Colonic mucosa (tissue), 4 donors: ENCODE data around the gene CHMP4A. TPM values are rescaled to one million over a fixed set of nuclear protein-coding genes. Genes with fewer than 3 reads are reported as not detected.

Experiments
- DNase-seq: peaks from one replicate; pipeline ENCODE4 v3.0.0-alpha.2; 2020
- H3K27ac ChIP-seq: fragments of 200-600 bp; one replicate; pipeline ENCODE4 v1.8.0; 2021
- H3K27me3 ChIP-seq: fragments of 200-600 bp; one replicate; pipeline ENCODE4 v1.8.0; 2021
- H3K36me3 ChIP-seq: fragments of 200-600 bp; one replicate; pipeline ENCODE4 v1.8.0; 2021
- H3K4me1 ChIP-seq: fragments of 200-600 bp; one replicate; pipeline ENCODE4 v1.8.0; 2021; ENCODE audit warnings: mild to moderate bottlenecking
- H3K4me3 ChIP-seq: fragments of 200-600 bp; one replicate; pipeline ENCODE4 v1.8.0; 2021
- H3K9ac ChIP-seq, 2 donors: one replicate each; pipeline ENCODE4 v1.7.0; 2013; ENCODE audit warnings: control low read depth in 2 of 2, low read depth in 2 of 2, low read length in 2 of 2
- H3K9me3 ChIP-seq: fragments of 200-600 bp; one replicate; pipeline ENCODE4 v1.8.0; 2021
- CTCF ChIP-seq: fragments of 200-600 bp; IDR thresholded peaks from one replicate; pipeline ENCODE4 v1.8.0; 2022; ENCODE audit warnings: antibody characterized with exemption, mild to moderate bottlenecking
- intact Hi-C: fragments of 100-400 bp; cut with DNase I; formaldehyde crosslinking; loops from one replicate; pipeline ENCODE4 v1.14.1; 2022
- total RNA-seq, 2 donors: library from RNA; stranded (reverse); fragmentation: NEBNext Ultra II Directional in 1 of 2; extraction: Animal tissue kit (Norgen Biotek cat#: 25700) in 1 of 2; gene quantifications; one replicate each; pipeline ENCODE4 v1.2.1, GENCODE V29; 2021
- donor health status: healthy.
- donor health status: DM: no; HTN: no; CAD: no.
- donor health status: DM: no; HTN: no; CAD: no.

Gene CHMP4A
- total RNA-seq, 2 donors from 2014 or later = 47.8 to 48.0 TPM

- Histone ChIP-seq H3K36me3 (peaks cover 6% of the 10 kb centered on the region), H3K9me3 (no peaks in the 10 kb centered on the region), H3K9ac (peak overlapping the region in 1 of 2 donors; percentile 12), H3K27me3 (no peaks in the 10 kb centered on the region), H3K27ac (no peak overlapping the region), H3K4me1 (no peaks in the 10 kb centered on the region), H3K4me3 (peak overlapping the region; percentile 25)
- DNase-seq = no peak
- TF ChIP-seq CTCF = no peak
- intact Hi-C loops = no loop called here
Observed at GRCh38 chr14:24172261-24172860, 40.9 kb downstream of the CHMP4A start.

- Histone ChIP-seq H3K9me3 (no peaks in the 10 kb centered on the region), H3K4me1 (no peaks in the 10 kb centered on the region), H3K9ac (peak within 1 kb of the TSS in 1 of 2 donors; percentile 12), H3K27me3 (no peaks in the 10 kb centered on the region), H3K4me3 (peak within 1 kb of the TSS; percentile 25), H3K36me3 (peaks cover 6% of the 10 kb centered on the region), H3K27ac (no peak within 1 kb of the TSS)
- TF ChIP-seq CTCF = no peak
- peak; percentile 64 for DNase-seq
- intact Hi-C loops = no loop called here
Observed at GRCh38 chr14:24171422-24172260, 41.6 kb downstream of the CHMP4A start, which contains the start of gene REC8. TSS of gene REC8 (plus strand) at chr14:24172080. CDS start at chr14:24172553, 473 bp downstream.

GRCh38 chr14:24167469-24168114, 45.7 kb downstream of the CHMP4A start:
- Histone ChIP-seq H3K9me3 (no peaks in the 10 kb centered on the region), H3K27ac (no peak overlapping the region), H3K4me3 (no peak overlapping the region), H3K9ac (no peak overlapping the region), H3K4me1 (peaks cover 6% of the 10 kb centered on the region), H3K27me3 (no peaks in the 10 kb centered on the region), H3K36me3 (peaks cover 29% of the 10 kb centered on the region)
- no peak for TF ChIP-seq CTCF
- intact Hi-C loops = no loop called here
- no peak for DNase-seq

- Histone ChIP-seq H3K9ac (no peak overlapping the region), H3K4me1 (peaks cover 13% of the 10 kb centered on the region), H3K9me3 (no peaks in the 10 kb centered on the region), H3K4me3 (no peak overlapping the region), H3K27ac (no peak overlapping the region), H3K27me3 (no peaks in the 10 kb centered on the region), H3K36me3 (peaks cover 29% of the 10 kb centered on the region)
- no peak for TF ChIP-seq CTCF
- no peak for DNase-seq
- intact Hi-C loops = no loop called here
Observed at GRCh38 chr14:24165785-24166184, 47.5 kb downstream of the CHMP4A start.

- no peak for TF ChIP-seq CTCF
- Histone ChIP-seq H3K9me3 (no peaks in the 10 kb centered on the region), H3K27me3 (no peaks in the 10 kb centered on the region), H3K36me3 (peaks cover 27% of the 10 kb centered on the region), H3K4me3 (no peak overlapping the region), H3K27ac (no peak overlapping the region), H3K9ac (no peak overlapping the region), H3K4me1 (peaks cover 13% of the 10 kb centered on the region)
- no peak for DNase-seq
- intact Hi-C loops = no loop called here
Observed at GRCh38 chr14:24164518-24164991, 48.7 kb downstream of the CHMP4A start.
